ENCODE data around the gene SSR3.

SSR3 gene

DNA sequence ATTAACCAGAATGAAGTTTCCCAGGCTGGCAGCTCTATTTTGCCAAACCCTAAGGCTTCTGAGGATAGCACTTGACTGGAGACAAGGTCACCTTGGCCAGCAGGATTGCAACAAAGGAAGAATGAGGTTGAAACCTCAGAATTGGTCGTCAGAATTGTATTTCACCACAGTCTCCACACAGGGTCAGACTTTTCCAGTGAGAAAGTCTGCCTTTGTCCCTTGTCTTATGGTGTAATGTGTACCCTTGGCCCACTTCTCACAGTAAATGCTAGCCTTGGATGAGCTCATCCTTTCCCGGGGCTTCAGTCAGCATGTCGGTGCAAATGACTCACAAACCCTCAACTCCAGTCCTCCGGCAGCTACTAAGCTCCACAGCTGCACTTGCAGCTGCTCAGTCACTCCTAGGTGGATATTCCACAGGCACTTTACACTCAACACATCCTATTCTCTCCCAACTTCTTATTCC, 19.7 kb downstream of the SSR3 start:
- no peak for DNase-seq

- no peak for DNase-seq
Observed at GRCh38 chr3:156533205-156533604, 21.7 kb downstream of the SSR3 start.

GRCh38 chr3:156532730-156533129, 22.2 kb downstream of the SSR3 start:
- DNase-seq: no peak

GRCh38 chr3:156530980-156531379, 23.9 kb downstream of the SSR3 start:
- no peak for DNase-seq

GRCh38 chr3:156527060-156527459, 27.9 kb downstream of the SSR3 start:
- DNase-seq: no peak

GRCh38 chr3:156525808-156526207, 29.1 kb downstream of the SSR3 start:
- no peak for DNase-seq

DNA sequence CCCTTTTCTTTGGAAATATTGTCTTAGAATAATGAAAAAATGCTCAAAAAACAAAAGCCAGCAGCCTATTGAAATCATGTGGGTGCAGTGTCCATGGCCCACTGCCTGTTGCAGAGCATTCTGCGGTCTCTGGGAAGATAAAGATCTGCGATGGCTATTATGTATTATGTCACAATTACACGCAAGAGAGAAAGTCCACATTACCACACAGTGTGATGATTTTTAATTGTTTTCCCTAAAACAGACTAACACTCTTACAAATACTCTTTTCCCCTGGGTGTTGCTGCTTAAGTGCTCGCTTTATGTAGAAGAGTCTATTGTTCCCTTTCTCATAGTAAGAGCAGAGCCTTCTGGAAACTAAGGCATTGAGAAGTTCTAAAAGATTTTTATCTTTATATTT, 32.2 kb downstream of the SSR3 start:
- DNase-seq: no peak

DNA sequence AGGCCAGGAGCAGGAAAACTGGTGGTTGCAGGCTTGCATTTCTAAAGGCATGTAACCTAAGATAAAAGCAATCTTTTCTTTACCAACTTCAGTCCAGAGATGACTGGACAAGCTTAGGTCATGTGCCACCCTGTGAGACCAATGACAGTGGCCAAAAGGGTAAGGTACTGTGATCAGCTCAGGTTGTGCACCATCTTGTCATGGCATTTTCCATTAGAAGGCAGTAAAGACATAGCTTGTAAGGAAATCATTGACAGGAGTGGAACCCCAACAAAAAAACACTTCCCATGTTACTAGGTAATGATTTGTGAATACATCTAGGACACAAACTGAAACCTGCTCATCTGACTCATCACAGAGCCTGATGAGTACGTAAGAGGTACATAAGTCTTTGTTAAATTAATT, 35.2 kb downstream of the SSR3 start:
- no peak for DNase-seq

DNA sequence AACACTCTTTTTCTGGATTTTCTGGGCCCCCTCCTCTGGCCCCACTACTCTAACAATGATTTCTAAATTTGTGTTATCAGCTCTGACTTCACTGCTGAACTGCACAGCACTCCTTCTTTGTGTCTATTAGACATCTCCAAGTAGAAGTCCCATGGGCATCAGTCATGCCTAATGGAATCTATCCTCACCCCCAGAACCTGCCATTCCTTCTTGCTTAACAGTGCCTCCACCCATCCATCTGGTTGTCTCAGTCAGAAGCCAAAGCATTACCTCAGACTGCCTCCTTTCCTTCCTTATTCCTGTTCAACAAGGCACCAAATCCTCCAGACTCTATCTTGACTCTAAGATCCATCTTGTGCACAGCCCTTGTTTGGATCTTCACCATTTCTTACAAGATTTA, 36.2 kb downstream of the SSR3 start:
- DNase-seq: no peak

GRCh38 chr3:156516961-156517360, 38.0 kb downstream of the SSR3 start:
- no peak for DNase-seq

DNA sequence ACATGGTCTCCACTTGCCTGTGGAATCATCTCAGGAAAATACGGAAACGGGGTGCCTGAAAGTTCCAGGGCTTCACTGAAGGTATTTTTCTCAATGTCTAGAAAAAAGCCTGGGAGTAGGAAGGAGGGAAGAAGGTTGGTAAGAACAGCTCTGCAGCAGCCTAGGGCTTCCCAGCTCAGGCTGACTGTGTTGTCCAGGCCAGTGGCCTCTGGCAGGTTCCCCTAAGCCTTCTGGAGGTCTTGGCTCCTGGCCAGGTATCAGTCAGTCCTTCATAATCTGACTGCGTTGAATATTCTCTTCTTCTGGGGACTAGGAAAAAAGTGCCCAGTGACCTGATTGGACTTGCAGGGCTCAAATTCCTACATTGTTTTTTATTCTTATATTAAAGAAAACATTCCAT, 38.6 kb downstream of the SSR3 start:
- DNase-seq: no peak

DNA sequence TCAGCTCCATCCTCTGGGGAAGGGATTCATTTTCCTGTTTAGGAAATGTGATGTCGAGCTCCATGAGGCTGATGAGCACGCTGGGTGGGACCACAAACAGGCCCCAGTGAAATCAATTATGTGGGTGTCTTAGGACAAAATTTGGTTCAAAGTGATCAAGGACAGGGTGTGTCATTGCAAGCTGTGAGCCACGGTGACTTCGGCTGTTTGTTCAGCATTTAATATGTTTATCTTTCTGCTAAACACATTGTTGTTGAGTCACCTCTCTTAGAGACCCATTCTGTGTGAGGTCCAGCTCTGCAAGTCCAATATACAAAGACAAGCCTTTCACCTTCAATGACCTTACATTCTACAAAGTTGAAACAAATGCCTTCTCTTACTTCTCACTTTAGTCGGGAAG, 41.3 kb downstream of the SSR3 start:
- no peak for DNase-seq

DNA sequence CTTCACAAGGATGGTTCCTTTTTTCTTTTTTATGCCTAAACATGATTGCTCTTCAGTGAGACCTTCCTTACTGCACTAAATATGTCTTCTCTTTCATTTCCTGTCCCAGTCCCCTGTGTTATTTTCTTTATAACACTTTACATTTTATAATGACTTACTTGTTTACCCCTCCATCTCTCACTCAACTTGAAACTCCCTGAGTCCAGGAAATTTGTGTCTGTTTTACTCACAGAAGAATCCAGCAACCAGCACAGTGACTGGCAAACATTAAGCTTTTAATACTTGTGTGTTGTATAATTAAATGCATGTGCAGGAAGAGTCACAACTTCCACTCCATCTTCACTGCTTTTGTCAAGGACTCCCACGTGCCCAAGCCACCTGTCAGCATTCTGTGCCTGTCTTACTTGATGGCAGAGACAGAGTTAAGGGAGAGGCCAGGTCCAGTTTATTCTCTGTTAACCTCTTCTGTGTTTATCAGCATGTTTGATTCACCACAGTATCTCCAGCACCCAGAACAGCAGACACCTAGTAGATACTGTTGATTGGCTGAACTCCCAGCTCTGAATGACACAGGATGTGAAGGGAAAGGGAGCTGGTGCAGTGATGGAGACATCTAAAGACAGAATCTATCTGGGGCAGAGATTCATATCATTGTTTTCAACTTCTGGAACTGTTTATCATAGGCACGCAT, 42.8 kb downstream of the SSR3 start:
- no peak for DNase-seq

DNA sequence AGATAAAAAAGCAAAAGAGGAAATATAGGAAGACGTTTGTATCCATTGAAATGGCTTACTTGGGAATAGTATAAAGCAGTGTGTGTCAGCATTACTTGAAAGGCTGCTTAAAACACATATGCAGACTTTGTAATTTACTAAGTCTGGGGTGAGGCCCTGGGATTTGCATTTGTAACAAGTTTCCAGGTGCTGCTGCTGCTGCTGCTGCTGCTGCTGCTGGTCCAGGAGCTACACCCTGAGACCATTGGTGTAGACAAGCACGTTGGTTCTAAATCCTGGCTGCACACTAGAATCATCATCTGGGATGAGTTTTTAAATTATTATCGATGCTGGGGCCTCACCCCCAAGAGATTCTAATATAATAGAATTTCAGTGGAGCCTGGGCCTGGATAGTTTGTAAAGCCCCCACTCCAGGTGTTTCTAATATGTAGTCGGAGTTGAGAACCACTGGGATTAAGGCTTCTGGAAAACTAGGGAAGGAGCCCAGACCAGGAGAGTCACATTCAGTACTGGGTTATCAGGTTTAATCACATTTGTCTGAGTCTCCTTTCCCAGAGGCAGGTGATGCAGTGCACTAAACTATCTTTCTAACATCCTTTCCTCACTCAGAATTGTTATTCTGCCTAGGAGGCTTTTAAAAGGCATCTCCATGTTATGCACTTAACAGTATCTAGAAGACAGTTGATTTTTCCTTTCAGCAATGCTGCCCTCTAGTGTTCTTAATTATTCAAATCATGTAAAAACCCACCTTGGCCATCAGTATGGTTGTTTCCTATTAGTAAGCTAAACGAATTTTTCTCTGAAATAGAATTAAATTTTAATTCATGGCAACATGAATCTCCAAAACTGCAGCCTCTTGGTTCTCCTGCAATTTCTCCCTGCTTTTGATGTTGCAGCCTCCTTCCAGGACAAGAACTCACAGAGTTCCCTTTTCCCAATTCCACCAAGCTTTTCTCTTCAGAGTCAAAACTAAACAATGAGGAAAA, 45.4 kb downstream of the SSR3 start:
- peak; percentile 38 for DNase-seq

DNA sequence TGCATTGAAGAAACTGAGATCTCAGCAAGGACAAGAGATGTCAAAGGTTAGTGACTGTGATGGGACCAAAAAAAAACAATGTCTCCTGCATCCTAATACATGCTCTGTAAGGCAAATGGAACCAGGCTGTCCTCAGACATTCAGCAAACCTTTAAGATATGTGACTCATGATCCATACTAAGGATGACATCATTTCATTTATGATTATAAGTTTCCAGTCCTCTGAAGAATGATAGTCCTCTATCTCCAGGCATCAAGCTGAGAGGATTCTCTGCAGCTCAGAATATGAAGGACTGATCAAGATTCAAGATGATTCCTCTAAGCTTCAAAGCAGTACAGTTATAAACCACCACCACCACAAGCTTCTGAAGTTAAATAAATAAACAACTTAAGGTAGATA, 47.6 kb downstream of the SSR3 start:
- DNase-seq: no peak

DNA sequence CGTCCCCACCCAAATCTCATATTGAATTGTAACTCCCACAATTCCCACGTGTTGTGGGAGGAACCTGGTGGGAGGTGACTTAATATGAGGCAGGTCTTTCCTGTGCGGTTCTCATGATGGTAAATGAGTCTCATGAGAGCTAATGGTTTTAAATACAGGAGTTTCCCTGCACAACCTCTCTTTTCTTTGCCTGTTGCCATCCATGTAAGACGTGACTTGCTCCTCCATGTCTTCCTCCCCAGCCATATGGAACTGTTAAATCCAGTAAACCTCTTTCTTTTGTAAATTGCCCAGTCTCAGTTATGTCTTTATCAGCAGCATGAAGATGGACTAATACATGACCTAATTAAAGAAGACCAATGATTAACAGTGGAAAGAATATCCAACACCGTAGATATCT, 56.6 kb downstream of the SSR3 start:
- DNase-seq: no peak

DNA sequence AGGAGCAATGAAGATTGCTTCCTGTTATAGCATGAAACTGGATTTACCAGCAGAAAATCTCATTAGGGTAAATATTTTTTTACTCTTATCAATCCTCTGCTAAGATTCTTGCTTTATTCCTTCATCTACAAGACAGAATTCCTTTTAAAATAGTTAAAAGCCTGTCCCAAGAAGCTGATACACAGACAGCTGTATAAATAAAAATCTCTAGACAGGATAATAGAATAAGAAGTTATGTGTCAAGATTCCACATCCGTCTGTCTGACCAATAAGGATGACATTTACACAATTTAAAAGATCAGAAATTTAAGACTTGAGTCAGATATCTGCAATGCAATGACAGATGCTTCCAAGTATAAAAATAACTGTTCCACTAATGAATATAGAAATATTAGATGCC, 57.6 kb downstream of the SSR3 start:
- DNase-seq: no peak

DNA sequence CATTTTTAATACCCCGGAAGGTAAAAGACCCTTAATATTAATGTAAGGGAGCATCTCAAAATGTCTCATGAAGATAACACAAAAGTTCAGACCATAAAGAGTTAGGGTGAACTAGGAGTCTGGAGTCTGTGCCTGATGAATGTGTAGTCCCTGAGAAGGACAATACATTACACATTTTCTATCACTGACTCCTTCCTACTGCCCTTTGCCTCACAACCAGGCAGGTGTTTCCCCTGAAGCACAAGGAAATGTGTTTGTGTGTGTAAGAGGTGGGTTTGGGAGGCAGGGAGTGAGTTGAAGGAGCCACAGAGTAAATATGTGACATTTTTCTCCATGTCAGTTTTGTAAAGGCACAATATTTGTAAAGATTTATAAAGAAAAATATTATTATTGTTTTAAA, 59.1 kb downstream of the SSR3 start:
- no peak for DNase-seq

GRCh38 chr3:156493887-156494286, 61.0 kb downstream of the SSR3 start:
- no peak for DNase-seq

DNA sequence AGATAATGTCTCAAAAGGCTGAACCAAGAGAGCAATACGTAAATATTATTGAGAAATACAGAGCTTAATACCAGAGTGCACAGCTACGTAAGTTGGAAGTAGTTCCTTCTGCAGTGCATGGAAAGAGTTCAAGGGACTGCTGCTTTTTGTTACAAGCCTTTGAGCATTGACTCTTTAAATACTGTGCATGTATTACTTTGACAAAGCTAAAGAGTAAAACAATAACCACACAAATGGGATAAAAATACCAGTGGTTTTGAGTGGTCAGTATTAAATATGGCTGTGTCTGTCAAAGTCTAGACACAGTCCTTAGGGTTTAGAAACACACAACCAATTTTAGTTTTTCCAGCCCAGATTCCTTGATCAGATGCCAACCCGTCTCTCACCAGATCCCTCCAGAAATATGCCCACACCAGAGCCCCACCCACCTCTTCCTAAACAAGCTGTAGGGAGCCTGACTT, 62.1 kb downstream of the SSR3 start:
- DNase-seq: no peak

DNA sequence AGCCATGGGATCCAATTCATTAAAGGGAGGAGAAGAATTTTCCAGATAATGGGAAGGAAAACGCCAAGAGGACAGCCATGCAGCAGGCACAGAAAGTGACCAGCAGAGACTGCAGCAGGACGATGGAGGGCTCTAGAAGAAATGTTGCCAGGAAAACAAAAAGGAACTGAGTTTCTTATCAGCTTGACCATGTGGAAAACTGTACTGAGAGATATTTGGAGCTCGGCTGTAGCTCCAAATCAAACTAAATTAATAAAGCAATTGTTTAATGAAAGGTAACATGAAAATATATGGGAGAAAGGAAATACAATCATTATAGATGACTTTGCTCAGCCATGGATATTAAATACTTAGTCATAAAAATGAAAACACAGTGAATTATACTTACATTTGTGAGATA, 63.7 kb downstream of the SSR3 start:
- DNase-seq: no peak

All from NCI-H345 (cell line).